Stimulated activated naive CD4-positive, alpha-beta T cell treated with Interleukin-2 at 50 U/mL for 16 hours (primary cell): Measurements from ENCODE around the gene SNPH.

Experiments
- DNase-seq: peaks from one replicate; lab custom pipeline; 2025; lab: John Stamatoyannopoulos, UW

SNPH gene

DNA sequence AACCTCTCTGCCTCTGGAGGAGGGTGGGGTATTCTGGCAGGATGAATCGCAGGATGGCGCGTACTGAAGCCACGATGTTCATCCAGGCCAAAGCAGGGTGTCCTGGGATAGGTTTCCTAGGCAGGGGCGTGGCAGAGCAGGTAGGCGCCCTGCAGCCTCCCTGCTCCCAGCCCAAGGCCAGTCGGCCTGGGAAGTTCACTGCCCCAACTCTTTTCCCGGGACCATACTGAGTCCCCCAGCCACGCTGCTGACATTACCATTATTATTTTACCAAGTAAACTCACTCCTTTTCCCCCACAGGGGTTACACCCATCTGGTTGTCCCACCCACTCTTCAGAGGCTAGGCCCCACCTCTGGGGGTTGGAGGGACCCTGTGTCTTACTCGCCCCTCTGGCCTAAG lies 41.1 kb downstream of the SNPH start:
- DNase-seq: no peak

- DNase-seq: no peak
These were observed 41.5 kb downstream of the SNPH start for GRCh38 chr20:1307571-1307971.

GRCh38 chr20:1308067-1308701 lies 42.1 kb downstream of the SNPH start:
- no peak for DNase-seq

GRCh38 chr20:1308702-1309095 lies 42.6 kb downstream of the SNPH start:
- DNase-seq: no peak

DNA sequence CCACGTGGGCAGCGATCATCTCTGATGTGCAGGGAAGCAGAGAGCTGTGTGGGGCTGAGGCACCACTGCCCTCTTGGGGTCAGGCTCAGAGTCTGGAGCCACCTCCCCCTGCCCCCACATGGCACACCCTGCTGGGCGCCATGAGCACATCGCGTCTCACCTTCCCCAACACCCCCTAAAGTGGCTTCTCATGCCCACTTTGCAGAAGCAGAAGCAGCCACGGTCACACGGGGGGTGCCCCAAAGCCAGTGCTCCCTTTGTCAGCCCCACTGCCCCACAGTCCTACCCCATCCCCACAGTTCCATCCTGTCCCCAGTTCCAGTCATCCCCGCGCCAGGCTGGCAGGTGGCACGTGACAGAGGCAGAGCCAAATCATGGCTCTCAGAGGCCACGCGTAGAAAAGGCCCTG lies 43.3 kb downstream of the SNPH start:
- DNase-seq: no peak

DNA sequence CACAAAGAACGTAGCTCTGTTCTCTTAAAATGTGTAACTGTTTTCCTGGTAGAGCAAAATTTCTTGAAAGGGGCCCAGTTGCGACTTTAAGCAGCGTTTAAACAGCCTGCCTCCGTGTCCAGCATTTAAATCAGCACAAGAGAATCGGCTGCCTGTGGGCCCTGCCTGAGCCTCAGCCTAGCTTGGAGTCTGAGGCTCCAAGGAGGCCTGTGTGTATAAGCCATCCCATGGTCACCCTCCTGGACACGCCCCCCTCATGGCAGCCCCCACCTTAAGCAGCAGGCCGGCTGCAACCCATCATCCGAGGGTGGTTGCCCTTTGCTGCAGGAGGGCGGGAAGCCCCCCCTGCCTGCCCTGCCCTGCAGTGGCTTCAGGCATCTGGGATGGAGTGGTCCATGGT lies 44.0 kb downstream of the SNPH start:
- no peak for DNase-seq

- no peak for DNase-seq
These were observed 44.6 kb downstream of the SNPH start for GRCh38 chr20:1310506-1311190.

- no peak for DNase-seq
These were observed 46.2 kb downstream of the SNPH start for GRCh38 chr20:1312308-1312707.

DNA sequence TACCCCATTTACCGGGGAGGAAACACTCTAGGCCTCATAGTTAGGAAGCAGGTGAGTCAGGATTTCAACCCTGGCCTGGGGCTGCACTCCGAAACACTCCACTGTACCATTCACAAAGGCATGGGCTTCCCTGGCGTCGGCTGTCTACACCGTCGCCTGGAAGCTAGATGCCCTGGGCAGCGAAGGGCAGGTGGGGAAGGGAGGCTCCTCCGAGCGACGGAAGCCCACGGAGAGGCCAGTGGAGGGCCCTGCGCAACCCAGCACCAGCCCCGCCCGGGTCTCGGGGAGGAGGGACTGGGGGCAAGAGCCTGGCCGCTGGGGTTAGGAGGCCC lies 46.8 kb downstream of the SNPH start:
- no peak for DNase-seq

DNA sequence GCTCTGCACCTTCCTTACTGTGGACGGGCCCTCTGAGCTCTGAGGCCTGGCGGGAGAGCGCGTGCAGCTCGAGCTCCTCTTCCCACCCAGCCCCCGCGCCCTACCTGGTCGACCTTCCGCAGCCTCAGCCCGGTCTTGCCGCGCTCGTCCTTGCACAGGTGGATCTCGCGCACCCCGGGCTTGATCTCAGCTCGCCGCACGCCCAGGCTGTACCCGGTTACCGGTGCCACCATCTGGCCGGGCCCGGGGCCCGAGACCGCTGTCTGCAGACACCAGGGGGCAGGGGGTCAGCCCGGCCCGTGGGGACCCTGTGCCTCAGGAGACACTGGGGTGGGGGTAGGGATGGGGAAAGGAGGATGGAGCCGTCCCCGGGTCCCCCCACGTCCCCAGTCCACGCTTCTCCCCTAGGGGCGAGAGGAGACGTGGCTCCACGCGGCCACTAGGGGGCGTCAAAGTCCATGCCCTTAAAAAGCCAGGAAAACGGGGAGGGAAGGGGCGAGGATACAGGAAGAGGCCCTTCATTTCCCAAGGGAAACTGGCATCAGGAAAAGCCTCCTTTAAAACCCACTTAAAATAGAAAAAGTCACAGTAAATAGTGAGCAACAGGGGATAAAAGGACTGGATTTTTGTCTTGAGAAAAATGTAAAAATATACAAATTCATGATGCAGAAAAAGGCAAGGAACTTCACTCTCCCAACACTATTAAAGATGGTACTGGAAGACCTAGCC lies 47.3 kb downstream of the SNPH start:
- peak; percentile 52 for DNase-seq

- DNase-seq: no peak
These were observed 49.7 kb downstream of the SNPH start for GRCh38 chr20:1315804-1316203.

DNA sequence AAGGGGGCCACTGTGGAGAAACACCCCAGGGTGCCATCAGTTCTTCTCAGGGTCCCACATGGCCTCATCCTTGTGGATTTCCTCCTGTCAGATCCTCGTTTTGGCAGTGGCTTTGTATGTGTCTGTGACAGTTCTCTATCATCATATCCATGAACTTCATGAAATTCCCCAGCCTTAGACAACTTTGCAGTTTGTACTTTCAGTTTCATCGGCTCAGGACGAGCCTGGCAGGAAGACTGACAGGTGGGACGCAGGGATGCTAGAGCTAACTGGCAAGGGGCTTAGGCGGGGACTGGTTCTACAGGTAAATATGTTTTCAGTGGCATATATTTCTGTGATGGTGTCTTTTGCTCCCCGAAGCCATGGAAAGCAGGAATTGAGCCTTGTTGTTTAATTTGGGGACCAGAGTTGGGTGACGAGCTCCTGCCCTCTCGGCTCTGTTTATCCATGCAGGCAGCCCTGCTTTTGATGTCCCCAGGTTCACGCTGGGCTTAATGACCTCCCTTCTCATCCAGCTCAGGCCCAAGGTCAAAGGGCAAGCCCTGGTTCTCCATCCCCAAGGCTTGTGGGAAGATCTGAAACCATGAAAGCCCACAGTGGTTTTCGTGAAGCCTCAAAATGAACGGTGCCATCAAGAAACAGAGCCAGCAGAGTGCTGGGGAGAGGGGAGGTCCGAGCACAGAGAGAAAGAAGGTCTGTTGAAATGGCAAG lies 51.6 kb downstream of the SNPH start:
- DNase-seq: no peak

DNA sequence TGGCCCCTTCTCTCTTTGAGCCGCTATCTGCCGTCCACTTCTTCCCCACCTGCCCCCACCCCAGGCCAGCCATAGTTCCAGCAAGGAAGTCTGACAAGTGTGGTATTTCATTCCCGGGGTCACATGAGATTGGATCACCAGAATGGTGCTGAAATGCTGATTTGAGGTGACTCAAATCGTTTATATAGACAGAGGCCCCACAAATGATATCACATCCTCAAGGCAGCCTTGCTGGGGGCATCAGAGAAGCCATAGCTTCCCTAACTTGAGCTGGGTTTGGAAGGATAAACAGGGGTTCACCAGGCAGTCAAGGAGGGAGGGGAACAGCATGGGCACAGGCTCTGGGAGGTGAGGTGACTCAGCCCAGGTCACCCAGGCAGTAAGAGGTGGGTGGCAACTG lies 53.0 kb downstream of the SNPH start:
- no peak for DNase-seq

DNA sequence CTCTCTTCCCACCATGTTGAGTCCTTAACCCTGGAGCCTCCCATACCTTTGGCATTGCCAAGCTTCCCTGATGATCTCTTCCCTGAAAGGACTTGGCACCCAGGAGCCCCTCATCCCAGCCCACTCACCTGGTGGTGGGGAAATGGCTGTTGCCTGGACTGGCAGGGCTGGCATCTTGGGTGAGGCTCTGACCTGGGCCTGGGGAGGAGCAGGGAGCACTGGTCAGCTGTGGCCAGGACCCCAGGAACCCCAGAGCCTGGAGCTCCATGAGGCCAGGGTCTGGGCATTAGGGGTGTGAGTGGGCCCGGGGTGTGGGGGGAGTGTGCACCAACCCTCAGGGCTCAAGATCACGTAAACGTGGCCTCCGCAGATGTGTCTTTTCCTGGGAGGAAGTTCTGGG lies 53.4 kb downstream of the SNPH start:
- DNase-seq: no peak

DNA sequence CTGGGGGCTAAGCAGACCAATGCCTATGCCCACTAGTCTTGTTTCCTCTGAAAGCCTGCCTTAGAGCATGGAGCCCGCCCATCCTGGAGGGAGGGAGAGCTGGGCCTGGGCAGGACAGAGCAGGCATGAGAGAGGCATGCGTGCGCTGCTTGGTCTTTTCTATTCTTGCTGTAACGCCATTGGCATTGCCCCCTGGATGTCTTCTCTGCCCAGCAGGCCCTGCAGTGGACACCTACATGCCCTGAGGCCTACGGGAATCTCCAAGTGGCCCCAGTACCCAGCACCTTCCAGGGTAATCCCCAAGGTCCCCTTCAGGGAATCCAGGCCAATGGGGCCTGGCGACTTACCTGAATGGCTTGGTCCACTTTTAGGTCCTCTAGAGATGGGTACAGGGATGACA lies 53.9 kb downstream of the SNPH start:
- DNase-seq: no peak

DNA sequence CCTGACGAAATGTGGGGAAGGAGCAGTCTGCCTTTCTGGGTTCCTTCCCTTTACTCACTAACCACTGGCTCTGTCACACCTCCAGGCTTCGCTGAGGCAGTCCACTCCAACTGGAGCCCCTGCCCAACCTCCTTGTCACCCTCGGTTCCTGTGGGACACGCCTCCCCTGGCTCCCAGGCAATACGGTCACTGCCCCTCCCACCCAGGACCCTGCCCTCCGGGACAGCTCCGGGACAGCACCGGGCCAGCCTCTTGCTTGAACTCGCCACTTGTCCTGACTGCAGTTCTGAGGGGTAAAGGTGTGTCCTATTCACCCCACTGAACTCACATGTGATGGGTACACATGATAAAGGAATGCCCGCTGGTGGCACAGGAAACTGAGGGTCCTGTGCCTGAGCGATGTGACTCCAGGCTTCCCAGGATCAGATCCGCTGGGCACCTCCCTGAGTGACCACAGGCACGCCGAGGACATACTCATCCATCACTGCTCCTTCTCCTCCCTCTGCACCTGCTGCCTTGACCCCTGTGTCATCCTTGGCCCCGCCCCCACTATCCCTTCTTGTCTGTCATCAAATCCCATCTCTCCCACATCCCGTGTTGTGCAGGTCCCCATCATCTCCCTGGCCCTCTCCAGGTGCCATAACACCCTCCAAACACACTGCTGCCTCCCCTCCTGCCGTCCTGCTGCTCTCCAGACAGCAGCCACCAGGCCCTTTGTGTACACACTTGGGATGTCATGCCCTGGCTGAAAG lies 55.0 kb downstream of the SNPH start:
- no peak for DNase-seq

- DNase-seq: no peak
These were observed 55.5 kb downstream of the SNPH start for GRCh38 chr20:1321654-1321939.

GRCh38 chr20:1322511-1323245 lies 56.6 kb downstream of the SNPH start:
- no peak for DNase-seq

DNA sequence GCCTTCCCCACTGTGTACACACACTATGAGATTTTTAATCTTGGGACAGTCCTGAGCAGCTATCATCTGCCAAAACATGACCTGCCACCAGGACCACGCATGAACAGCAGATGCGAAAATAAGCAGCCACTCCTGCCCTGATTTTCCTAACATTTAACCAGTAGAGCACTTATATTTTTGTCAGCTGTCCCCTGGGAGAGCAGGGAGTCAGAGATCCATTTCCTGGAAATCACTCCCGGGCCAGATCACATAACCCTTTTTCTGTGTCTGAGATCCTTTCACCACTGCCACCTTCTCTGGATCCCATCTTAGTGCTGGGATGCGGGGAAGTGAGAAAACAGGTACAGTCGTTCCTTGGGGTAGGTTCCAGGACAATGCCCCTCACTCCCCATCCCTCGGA lies 57.2 kb downstream of the SNPH start:
- DNase-seq: no peak

- DNase-seq: no peak
These were observed 57.9 kb downstream of the SNPH start for GRCh38 chr20:1323830-1324597.

DNA sequence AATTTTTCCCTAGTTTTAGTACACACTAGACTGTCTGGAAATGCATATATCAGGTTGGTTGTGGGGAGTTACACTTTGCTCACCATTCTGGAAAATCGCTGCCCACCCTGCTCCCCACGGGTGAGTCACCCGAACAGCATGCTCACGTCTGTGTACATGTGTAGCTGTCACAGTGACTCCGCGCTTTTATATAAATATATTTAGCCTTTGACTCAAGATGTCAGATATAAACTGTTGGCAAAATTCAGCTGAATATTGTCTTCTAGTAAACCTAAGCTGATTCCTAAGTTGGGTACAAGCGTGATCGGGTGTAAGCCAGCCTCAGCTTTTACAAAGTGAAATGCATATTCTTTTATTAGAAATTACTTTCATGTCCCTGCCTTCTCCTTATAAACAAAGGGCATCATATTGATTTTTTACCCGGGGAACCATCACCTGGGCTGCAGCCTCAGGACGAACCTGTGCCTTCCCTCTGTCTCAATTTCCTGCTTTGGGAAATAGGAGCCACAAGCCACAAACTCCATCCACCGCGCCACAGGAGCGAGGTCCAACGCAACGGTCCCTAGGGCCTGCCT lies 58.6 kb downstream of the SNPH start:
- peak; percentile 22 for DNase-seq
